Measurements from ENCODE around the gene PYROXD2. TPM values are rescaled to one million over a fixed set of nuclear protein-coding genes. Genes with fewer than 3 reads are reported as not detected.

The PYROXD2 gene
- total RNA-seq, 3 donors from 2014 or later, result 6.3 to 11.6 (median 9.7) TPM

GRCh38 chr10:98400482-98400881 lies 14.5 kb downstream of the PYROXD2 start:
- Histone ChIP-seq H3K4me1 (ENCODE audit: low read depth) (peaks cover 15% of the 10 kb centered on the region), H3K9me3 (no peaks in the 10 kb centered on the region), H3K36me3 (ENCODE audit: low read depth) (no peaks in the 10 kb centered on the region), H3K4me3 (no peak overlapping the region)
- DNase-seq (no peak), ATAC-seq (no peak)
- no peak for TF ChIP-seq CTCF (IDR thresholded peaks at IDR 0.05)
- intact Hi-C loops (cut with DNase I, micrococcal nuclease), result no loop called here

GRCh38 chr10:98399784-98400183 lies 15.2 kb downstream of the PYROXD2 start:
- intact Hi-C loops (cut with DNase I, micrococcal nuclease), result no loop called here
- Histone ChIP-seq H3K4me3 (no peak overlapping the region), H3K4me1 (ENCODE audit: low read depth) (peaks cover 12% of the 10 kb centered on the region), H3K36me3 (ENCODE audit: low read depth) (no peaks in the 10 kb centered on the region), H3K9me3 (no peaks in the 10 kb centered on the region)
- ATAC-seq (no peak), DNase-seq (no peak)
- TF ChIP-seq CTCF (IDR thresholded peaks at IDR 0.05), result no peak

GRCh38 chr10:98397089-98397600 lies 17.8 kb downstream of the PYROXD2 start:
- no peak for ATAC-seq
- TF ChIP-seq CTCF (IDR thresholded peaks at IDR 0.05), result no peak
- Histone ChIP-seq H3K9me3 (no peaks in the 10 kb centered on the region), H3K4me1 (ENCODE audit: low read depth) (no peaks in the 10 kb centered on the region), H3K36me3 (ENCODE audit: low read depth) (no peaks in the 10 kb centered on the region), H3K4me3 (no peak overlapping the region)
- intact Hi-C loops (cut with DNase I, micrococcal nuclease), result no loop called here
- no peak for DNase-seq

GRCh38 chr10:98396096-98397063 lies 18.6 kb downstream of the PYROXD2 start:
- DNase-seq, result no peak
- Histone ChIP-seq H3K9me3 (no peaks in the 10 kb centered on the region), H3K36me3 (ENCODE audit: low read depth) (no peaks in the 10 kb centered on the region), H3K4me3 (no peak overlapping the region), H3K4me1 (ENCODE audit: low read depth) (no peaks in the 10 kb centered on the region)
- no peak for TF ChIP-seq CTCF (IDR thresholded peaks at IDR 0.05)
- ATAC-seq, result no peak
- intact Hi-C loops (cut with DNase I, micrococcal nuclease), result no loop called here

- intact Hi-C loops (cut with DNase I, micrococcal nuclease), result no loop called here
- Histone ChIP-seq H3K9me3 (no peaks in the 10 kb centered on the region), H3K36me3 (ENCODE audit: low read depth) (no peaks in the 10 kb centered on the region), H3K4me1 (ENCODE audit: low read depth) (no peaks in the 10 kb centered on the region), H3K4me3 (no peak overlapping the region)
- no peak for ATAC-seq
- TF ChIP-seq CTCF (IDR thresholded peaks at IDR 0.05), result no peak
- DNase-seq, result no peak
Measured at GRCh38 chr10:98394851-98395440, 20.0 kb downstream of the PYROXD2 start.

All from mucosa of descending colon (tissue), 3 donors.